ENCODE data around the gene RNF6.

The RNF6 gene

DNA sequence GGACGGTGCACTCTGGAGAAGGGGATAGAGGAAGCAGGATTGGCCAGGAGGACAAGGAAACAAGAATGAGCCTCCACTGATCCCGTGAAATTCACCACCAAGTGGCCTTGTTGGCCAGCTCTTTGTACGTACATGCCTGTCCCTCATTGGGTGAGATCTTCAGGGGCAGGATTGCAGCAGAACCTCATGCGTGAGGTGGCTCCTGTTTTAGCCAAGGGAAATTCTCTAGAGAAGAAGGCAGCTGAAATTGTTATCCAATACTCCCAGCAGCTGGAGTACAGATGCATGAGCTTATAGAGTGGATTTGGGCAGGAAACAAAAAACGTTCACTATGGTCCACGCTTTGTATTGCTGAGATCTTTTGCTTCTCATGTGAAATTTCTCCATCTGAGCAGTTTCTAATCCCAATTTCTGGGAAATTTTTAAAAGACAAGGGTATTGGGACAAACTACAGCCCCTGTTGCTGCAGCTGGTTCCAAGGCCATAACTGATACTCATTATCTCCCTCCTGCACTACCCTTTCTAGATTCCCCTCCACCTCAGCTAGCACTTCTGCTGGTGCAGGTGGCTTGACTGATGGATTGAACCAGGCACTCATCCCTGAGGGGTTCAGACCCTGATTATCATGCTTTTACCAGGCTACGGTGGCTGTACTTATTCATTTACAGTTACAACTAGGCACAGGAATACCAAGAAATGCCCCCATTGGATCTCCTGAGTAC is 3.9 kb upstream of the RNF6 start:
- DNase-seq = no peak

DNA sequence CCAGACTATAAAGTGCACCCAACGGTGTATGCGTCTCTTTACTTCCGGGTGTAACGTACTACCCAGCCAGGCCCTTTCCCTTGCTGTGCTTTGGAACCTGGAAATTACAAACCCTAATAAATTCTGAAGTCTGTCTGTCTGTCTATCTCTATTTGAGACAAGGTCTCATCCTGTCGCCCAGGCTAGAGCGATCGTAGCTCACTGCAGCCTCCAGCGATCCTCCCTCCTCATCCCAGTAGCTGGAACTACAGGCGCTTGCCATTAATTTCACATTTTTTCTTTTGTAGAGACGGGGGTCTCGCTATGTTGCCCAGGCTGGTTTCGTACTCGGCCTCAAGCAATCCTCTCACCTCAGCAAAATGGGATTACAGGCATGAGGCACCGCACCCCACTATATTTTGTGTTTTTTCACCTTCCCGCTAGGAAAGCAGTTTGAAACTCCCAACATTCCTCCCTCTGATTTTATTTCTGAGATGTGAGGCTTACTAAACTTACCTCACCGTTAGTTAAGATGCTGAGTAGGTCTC is 469 bp upstream of the RNF6 start:
- no peak for DNase-seq

DNA sequence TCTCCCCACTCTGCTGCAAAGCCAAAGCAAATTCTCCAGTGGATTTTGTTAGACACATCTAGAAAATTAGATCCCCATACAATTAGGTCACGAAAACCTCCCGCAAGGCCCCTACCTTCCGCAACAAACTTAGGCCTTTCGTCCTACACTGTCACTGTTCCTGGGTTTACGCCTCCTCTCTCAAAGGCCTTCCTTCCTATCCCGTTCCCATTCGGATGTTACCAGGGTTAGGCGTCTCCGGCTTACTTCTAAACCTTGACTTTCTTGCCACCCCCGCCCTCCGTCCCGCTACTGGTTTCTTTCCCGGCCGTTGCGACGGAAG is 754 bp downstream of the RNF6 start:
- DNase-seq = no peak

DNA sequence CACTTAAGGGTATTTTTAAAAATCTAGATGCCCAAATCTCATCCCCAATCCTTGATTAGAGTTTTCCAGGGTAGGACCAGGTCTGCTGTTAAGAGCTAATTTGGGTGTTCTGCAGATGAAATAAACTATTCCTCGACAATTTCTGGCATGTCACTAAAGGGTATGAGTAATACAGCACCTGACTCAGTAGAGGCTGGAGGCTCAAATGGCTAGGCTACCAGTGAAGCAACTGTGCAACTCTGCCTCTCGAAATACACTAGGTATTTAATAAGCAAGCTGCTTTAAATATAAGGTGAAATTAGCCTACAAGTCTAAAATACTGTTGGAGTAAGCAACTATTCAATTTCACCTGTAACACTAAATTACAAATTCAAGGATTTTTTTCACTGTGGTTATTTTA is 1.5 kb downstream of the RNF6 start:
- no peak for DNase-seq

DNA sequence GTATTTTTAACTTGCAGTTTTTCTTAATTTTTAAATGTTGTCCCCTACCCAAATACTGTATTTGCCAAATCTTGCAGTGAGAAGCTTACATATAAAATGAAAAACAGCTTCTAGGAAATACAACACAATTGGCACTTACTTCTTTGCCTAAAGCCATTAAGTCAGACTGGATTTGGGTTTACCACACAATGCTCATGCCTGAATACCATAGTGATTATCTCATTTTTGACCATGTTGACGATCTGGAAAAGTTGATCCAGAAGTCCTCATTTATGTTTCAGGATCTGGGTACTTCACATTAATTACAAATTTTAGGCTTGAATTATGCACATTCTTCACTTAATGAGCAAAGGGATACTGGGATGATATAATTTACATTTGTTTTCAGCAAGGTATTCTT is 2.4 kb downstream of the RNF6 start:
- no peak for DNase-seq

DNA sequence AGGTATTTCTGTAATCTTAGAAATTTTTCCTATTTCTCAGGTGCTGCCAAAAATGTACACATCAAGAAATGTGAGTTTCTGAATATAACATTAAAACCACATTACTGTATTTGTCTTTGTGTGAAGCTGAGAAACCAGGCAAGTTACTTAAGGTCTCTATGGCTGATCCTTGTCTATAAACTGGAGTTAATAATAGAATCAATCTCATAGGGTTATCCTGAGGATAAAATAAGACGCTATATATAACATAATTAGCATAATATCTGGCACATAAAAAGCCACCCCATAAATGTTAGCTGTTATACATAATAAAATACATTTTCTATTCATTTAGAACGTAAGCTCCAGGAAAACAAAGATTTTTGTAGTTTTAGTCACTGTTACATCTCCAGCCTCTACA is 6.1 kb downstream of the RNF6 start:
- no peak for DNase-seq

DNA sequence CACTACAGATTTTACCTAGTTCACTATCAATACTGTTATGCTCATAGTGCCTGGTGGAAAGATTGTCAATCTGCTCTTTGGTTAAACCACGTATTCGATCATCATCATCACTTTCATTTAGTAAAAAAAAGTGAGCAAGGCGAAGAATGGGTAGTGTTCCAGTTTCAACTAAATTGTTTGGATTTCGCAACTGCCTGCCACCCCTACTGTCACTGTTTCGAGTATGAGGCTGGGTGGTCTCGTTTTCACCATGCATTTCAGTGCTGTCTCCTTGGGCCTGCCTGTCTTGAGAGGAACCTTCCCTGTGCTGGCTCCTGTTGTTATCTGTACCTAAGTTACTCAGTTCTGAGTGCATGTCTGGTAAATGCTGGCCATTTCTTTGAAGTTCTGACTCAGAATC is 8.1 kb downstream of the RNF6 start:
- no peak for DNase-seq

DNA sequence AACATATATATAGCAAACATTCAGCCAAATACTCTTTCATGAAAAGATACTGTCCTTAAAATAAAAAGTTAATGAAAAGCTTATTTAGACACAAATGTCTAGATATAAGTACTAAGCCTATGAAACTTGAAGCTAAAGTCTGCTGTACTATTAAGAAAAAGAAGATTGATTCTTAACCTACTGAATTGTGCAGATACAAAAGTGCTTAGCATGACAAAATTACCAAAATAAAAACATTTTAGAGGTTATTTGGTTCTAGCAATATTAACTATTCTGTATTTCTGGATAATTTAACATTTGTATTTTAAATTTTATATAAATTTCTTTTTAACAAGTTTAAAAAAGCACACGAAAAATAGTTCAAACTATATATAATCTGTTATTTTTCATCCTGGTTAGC is 8.8 kb downstream of the RNF6 start:
- DNase-seq = no peak

DNA sequence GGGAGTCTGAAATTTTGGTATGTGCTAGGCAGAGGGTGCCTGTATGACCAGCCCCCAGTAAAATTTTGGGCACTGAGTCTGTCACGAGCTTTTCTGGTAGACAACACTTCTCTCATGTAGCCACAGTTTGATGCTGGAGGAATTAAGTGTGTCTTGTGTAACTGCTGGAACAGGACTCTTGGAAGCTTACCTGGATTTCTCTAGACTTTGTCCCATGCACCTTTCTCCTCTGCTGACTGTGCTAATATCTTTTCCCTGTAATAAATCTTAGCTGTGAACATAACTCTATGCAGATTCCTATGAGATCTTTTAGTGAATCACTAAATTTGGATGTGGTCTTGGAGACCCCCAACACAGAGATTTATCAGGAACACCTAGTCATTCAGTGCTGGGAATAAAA is 13.8 kb downstream of the RNF6 start:
- no peak for DNase-seq

DNA sequence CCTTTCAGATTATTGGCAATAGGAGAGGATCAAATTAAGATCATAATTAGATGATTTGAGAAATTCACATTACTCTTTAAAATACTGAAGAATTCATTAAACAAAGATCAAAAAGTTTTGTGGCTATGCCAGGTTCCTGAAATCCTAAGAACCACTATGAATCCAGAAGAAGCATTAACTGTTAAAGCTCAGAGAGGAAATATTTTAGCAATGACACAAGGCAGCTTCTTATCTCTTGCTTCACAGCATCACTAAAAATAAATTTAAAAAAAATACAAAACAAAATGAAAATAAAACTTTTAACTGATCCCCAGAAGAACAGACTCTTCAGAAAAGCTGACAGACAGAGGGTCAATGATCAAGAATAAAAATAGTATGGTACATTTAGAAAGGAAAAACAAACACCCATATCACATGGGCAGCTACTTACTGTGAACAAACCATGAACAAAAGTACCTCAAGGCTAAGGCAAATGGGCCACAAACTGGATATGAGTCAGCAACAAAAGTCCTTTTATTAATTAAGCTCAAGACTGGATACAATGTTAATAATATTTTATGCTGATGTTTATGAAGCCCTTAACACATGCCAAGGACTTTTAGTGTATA is 19.6 kb downstream of the RNF6 start:
- no peak for DNase-seq

DNA sequence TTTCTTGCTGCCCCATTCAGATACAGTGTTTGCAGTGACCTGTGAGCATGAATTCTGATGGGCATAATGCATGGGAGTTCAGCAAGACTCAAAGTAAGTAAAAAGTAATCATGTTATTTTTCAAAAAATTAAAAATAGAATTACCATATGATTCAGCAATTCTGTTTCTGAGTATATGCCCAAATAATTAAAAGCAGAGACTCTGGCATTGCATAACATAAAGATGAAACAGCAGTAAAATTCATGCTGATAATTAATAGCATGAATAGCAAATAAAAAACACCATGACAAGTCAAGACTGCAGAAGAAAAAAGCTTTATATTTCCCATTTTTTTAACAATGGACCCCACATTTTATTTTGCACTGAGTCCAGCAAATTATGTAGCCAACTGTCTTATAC is 21.3 kb downstream of the RNF6 start:
- DNase-seq = no peak

DNA sequence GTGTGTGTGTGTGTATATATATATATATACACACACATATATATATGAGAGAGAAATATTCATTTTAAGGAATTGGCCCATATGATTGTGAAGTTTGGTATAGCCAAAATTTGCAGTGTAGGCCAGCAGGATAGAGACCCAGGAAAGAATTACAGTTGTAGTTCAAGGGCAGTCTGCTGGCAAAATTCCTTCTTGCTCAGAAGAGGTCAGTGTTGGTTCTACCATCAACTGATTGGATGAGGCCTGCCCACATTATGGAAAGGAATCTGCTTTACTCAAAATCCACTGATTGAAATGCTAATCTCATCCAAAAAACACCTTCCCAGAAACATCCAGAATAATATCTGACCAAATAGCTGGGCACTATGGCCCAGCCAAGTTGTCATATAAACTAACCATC is 24.0 kb downstream of the RNF6 start:
- DNase-seq = no peak

DNA sequence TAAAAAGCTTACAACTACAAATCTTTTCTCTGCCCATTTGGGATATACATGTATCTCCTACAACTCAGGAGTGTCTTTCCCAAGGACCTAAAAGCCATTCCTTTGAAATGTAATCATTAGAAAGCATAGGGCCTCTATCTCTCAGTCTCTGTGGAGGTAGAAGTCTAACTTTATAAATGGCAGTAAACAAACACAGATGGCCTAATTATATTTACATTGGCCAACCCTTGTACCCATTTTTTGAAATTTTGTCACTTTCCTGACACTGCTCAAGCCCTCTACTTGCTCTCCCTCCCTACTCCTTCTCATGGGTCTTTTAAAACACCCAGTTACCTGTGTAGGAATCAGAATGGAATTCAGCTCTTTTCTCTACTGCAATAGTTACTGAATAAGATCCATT is 24.8 kb downstream of the RNF6 start:
- DNase-seq = no peak

DNA sequence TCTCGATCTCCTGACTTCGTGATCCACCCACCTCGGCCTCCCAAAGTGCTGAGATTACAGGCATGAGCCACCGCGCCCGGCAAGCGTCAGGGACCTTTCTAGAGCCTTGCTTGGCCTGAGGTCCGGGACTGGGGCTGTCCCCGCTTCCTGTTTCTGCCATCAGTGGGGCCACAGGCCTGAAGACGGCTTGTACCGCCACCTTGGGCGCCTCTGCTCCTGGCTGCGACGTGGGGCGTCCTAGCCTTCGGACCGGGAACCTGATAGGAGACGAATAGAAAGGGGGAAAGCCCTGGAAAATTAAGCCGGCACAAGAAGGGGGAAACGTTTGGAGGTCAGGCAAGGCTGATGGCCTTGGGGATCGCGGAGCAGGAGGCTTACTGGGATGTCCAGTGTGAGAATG is 35.1 kb downstream of the RNF6 start:
- DNase-seq = no peak

DNA sequence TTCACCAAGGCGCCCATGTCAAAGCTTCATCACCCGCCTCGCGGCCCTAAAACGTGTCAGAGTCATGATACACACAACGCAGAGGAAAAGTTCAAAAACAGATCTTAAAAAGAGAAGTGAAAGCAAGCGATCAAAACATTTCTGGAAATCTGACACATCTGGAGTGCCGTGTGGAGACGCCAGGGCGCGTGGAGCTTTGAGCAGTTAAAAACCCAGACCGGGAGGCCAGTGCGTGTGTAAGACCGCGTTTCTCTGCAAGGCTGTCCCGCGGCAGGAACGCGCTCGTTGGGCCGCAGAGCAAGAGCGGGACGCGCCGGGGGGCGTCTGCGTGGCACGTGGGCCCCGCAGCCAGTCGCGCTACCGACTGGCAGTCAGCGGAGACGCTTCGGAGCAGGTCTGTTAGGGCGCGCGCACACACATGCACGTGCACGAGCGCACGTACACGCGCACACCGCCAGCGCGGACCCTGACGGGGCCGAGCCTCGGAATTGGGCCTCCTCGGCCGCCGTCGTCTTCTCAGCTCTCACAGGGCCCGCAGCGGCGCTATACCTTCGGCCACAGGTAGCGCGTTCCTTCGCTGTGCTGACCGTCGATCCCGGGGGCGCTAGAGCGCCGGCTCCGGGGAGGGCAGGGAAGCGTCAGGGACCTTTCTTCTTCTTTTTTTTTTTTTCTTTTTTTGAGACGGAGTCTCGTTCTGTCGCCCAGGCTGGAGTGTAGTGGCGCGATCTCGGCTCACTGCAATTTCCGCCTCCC is 35.8 kb downstream of the RNF6 start:
- peak; percentile 84 for DNase-seq

DNA sequence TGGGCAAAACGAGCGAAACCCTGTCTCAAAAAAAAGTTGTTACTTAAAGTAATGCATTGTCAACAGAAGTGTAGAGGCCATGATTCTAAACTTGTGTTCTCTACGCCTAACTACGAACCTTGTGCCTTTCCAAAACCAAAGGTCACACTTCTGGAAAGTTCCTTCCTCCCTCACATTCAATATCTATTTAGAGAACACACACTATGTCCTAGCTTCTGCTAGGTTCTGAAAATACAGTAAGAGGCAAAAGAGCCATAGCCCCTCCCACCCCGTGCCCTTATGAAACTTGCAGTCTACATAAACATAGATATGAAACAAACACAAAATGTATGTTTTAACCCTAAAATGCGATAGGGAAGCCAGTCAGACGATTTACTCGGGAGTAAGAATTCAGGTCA is 36.4 kb downstream of the RNF6 start:
- DNase-seq = no peak

DNA sequence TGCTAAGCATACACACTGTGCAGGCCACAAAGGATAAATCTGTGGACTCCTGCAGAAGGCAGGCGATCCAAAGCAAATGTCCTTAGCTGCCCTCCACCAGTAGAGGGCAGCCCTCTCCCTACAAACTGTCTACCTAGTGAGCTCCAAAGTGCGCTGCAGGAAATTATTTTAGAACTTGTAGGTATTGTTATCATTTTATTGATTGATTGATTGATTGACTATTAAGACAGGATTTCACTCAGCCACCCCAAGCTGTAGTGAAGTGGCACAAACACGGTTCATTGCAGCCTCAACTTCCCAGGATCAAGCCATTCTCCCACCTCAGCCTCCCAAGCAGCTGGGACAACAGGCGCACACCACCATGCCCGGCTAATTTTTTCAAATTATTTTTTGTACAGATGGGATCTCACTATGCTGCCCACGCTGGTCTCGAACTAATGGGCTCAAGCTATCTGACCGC is 37.3 kb downstream of the RNF6 start:
- DNase-seq = peak; percentile 27

DNA sequence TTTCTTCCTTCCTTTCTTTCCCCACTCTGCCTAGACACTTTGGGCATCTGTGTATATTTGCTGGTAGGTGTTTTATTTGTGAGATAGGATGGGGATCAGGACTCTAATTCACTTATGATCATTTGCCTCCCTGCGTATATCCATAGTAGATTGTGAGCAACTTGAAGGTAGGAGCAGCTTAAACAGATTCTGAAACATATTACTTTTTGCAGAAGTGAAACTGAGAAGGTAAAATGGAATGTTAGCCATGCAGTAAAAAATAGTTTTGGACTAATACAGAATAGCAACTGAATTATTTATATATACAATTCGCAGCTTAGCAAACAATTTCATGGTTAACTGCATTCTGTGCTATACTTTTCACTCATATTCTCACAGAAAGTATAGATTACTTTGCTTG is 38.7 kb downstream of the RNF6 start:
- DNase-seq = no peak

DNA sequence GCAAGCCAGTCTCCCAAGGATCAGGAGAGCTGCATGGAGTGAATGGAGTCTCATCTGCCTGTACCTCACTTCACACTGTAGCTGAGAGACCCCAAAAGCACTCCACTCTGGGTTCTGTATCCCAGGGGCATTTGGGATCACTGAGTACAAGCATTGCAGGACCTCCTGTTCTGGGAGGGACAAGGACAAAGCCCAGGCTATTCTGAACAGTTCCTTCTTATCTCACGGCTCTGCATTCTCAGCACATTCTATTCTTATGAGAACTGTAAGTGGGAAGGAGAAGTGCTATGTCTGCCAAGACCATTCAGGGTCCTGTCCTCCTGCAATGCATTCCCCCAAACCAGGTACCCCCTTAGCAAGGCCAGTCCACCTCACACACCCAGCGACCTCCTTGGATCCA is 42.8 kb downstream of the RNF6 start:
- DNase-seq = no peak

DNA sequence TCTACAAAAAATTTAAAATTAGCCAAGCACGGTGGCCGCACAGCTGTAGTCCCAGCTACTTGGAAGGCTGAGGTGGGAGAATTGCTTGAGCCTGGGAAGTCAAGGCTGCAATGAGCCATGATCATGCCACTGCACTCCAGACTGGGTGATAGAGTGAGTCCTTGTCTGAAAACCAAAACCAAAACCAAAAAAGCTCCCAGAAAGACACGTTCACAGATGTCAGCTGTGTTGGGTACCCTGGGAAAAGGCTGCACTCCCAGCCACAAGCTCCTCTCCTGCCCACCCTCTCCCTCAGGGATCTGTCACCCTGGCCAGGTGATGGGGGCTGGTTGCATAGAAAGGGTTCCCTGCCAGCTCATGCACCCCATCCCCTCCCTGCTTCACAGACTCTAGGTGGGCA is 53.3 kb downstream of the RNF6 start:
- no peak for DNase-seq

DNA sequence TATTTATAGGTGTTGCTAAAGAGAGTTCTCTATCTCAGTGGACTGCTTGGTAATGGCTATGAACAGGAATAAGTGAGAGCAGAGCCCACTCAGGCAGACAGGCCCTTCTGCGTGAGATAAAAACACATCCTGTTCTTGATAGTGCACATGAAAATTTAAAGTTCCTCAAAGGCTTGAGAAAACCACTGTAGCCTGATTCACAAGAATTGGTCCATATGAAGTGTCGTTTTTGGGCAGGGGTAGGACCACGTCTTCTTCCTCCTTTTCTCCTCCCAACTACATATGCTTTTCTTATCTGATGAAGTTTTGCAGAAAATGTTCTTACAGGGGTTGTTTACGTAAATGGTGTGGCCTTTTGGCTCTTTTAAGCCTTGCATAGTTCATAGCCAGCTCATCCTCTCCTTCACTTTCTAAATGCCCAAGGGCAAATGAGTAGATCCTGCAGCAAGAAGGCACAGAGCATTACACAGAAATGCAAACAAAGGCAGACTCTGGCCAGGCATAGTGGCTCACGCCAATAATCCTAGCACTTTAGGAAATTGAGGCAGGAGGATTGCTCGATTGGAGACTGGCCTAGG is 53.8 kb downstream of the RNF6 start:
- no peak for DNase-seq

DNA sequence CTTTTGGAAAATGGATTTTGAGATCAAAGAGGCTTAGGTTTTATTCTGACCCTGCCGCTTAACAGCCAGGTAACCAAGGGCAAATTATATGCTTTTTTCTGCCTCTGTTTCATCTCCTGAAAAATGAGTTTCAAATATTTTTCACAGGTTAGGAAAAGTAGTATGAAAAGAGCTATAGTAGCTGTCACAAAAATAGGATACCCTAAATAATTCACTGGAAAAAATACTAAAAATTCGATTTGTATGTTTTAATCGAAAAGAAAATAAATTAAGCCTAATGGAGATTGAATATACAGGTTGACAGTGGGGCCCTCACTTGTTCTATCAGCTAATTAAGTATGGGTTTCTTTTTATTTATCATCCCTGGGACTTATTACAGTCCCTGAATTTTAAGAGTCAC is 58.3 kb downstream of the RNF6 start:
- DNase-seq = no peak
